Measurements from ENCODE around the gene MITF. TPM values are rescaled to one million over a fixed set of nuclear protein-coding genes. Genes with fewer than 3 reads are reported as not detected.

MITF gene
- total RNA-seq, 2 donors from 2014 or later, result 0.23 TPM; not detected in 1

GRCh38 chr3:69865925-69866679 lies 126.8 kb downstream of the MITF start:
- no peak for DNase-seq (ENCODE audit: low spot score in 2 of 2)
- no peaks in the 10 kb centered on the region for H3K9me3 Mint-ChIP-seq
- H3K27ac Mint-ChIP-seq, result no peak overlapping the region
- H3K36me3 Mint-ChIP-seq, result no peaks in the 10 kb centered on the region
- ATAC-seq, result no peak

GRCh38 chr3:69866988-69867720 lies 127.9 kb downstream of the MITF start:
- H3K9me3 Mint-ChIP-seq, result no peaks in the 10 kb centered on the region
- ATAC-seq, result no peak
- H3K27ac Mint-ChIP-seq, result no peak overlapping the region
- DNase-seq (ENCODE audit: low spot score in 2 of 2), result no peak
- no peaks in the 10 kb centered on the region for H3K36me3 Mint-ChIP-seq

GRCh38 chr3:69867941-69868505 lies 128.8 kb downstream of the MITF start:
- DNase-seq (ENCODE audit: low spot score in 2 of 2) (no peak), ATAC-seq (no peak)
- Mint-ChIP-seq H3K27ac (no peak overlapping the region), H3K9me3 (no peaks in the 10 kb centered on the region), H3K36me3 (no peaks in the 10 kb centered on the region)

GRCh38 chr3:69868841-69869420 lies 129.7 kb downstream of the MITF start:
- H3K27ac Mint-ChIP-seq, result no peak overlapping the region
- ATAC-seq (no peak), DNase-seq (ENCODE audit: low spot score in 2 of 2) (no peak)
- no peaks in the 10 kb centered on the region for H3K9me3 Mint-ChIP-seq
- H3K36me3 Mint-ChIP-seq, result no peaks in the 10 kb centered on the region

GRCh38 chr3:69869643-69870042 lies 130.4 kb downstream of the MITF start:
- no peak for ATAC-seq
- DNase-seq (ENCODE audit: low spot score in 2 of 2), result no peak
- H3K9me3 Mint-ChIP-seq, result no peaks in the 10 kb centered on the region
- H3K36me3 Mint-ChIP-seq, result no peaks in the 10 kb centered on the region
- no peak overlapping the region for H3K27ac Mint-ChIP-seq

GRCh38 chr3:69871251-69871650 lies 132.0 kb downstream of the MITF start:
- no peaks in the 10 kb centered on the region for H3K9me3 Mint-ChIP-seq
- DNase-seq (ENCODE audit: low spot score in 2 of 2) (no peak), ATAC-seq (no peak)
- no peaks in the 10 kb centered on the region for H3K36me3 Mint-ChIP-seq
- H3K27ac Mint-ChIP-seq, result no peak overlapping the region

- ATAC-seq (no peak), DNase-seq (ENCODE audit: low spot score in 2 of 2) (no peak)
- no peaks in the 10 kb centered on the region for H3K36me3 Mint-ChIP-seq
- H3K9me3 Mint-ChIP-seq, result no peaks in the 10 kb centered on the region
- H3K27ac Mint-ChIP-seq, result no peak overlapping the region
Measured at GRCh38 chr3:69871868-69872267, 132.6 kb downstream of the MITF start.

GRCh38 chr3:69872783-69873378 lies 133.6 kb downstream of the MITF start:
- no peak for ATAC-seq
- Mint-ChIP-seq H3K27ac (no peak overlapping the region), H3K36me3 (no peaks in the 10 kb centered on the region), H3K9me3 (no peaks in the 10 kb centered on the region)
- no peak for DNase-seq (ENCODE audit: low spot score in 2 of 2)

GRCh38 chr3:69876073-69876472 lies 136.8 kb downstream of the MITF start:
- no peak for DNase-seq (ENCODE audit: low spot score in 2 of 2)
- no peak overlapping the region for H3K27ac Mint-ChIP-seq
- no peaks in the 10 kb centered on the region for H3K9me3 Mint-ChIP-seq
- no peak for ATAC-seq
- no peaks in the 10 kb centered on the region for H3K36me3 Mint-ChIP-seq

GRCh38 chr3:69878254-69878653 lies 139.0 kb downstream of the MITF start:
- no peak for ATAC-seq
- Mint-ChIP-seq H3K27ac (no peak overlapping the region), H3K9me3 (no peaks in the 10 kb centered on the region), H3K36me3 (no peaks in the 10 kb centered on the region)
- no peak for DNase-seq (ENCODE audit: low spot score in 2 of 2)

GRCh38 chr3:69879051-69879450 lies 139.8 kb downstream of the MITF start:
- Mint-ChIP-seq H3K27ac (no peak overlapping the region), H3K9me3 (no peaks in the 10 kb centered on the region), H3K36me3 (no peaks in the 10 kb centered on the region)
- DNase-seq (ENCODE audit: low spot score in 2 of 2) (no peak), ATAC-seq (no peak)

GRCh38 chr3:69880069-69880640 lies 140.9 kb downstream of the MITF start:
- DNase-seq (ENCODE audit: low spot score in 2 of 2) (no peak), ATAC-seq (no peak)
- no peak overlapping the region for H3K27ac Mint-ChIP-seq
- no peaks in the 10 kb centered on the region for H3K36me3 Mint-ChIP-seq
- H3K9me3 Mint-ChIP-seq, result no peaks in the 10 kb centered on the region

GRCh38 chr3:69881051-69881450 lies 141.8 kb downstream of the MITF start:
- no peaks in the 10 kb centered on the region for H3K36me3 Mint-ChIP-seq
- H3K9me3 Mint-ChIP-seq, result no peaks in the 10 kb centered on the region
- no peak for DNase-seq (ENCODE audit: low spot score in 2 of 2)

GRCh38 chr3:69881756-69882428 lies 142.6 kb downstream of the MITF start:
- ATAC-seq, result no peak

More at GRCh38 chr3:69881051-69881450, 141.8 kb downstream of the MITF start:
- no peak overlapping the region for H3K27ac Mint-ChIP-seq
- no peak for ATAC-seq

GRCh38 chr3:69882560-69882959 lies 143.3 kb downstream of the MITF start:
- no peak for DNase-seq (ENCODE audit: low spot score in 2 of 2)
- no peaks in the 10 kb centered on the region for H3K36me3 Mint-ChIP-seq
- no peaks in the 10 kb centered on the region for H3K9me3 Mint-ChIP-seq
- no peak overlapping the region for H3K27ac Mint-ChIP-seq
- ATAC-seq, result no peak

More at GRCh38 chr3:69881756-69882428, 142.6 kb downstream of the MITF start:
- H3K27ac Mint-ChIP-seq, result no peak overlapping the region
- no peak for DNase-seq (ENCODE audit: low spot score in 2 of 2)
- H3K9me3 Mint-ChIP-seq, result no peaks in the 10 kb centered on the region
- H3K36me3 Mint-ChIP-seq, result no peaks in the 10 kb centered on the region

Measured in activated naive CD4-positive, alpha-beta T cell treated with anti-CD3 and anti-CD28 coated beads, Interleukin-2, amount 50 U/mL, for 72 hours (primary cell).